ENCODE measurements around the gene MECP2.

- TF ChIP-seq ZNF8 (CRISPR knock-in tag; IDR thresholded peaks at IDR 0.05) (no peak), TCF4 (CRISPR knock-in tag; IDR thresholded peaks at IDR 0.05; ENCODE audit: borderline replicate concordance) (no peak), PATZ1 (CRISPR knock-in tag; IDR thresholded peaks at IDR 0.05; ENCODE audit: borderline replicate concordance) (no peak), ZNF565 (CRISPR knock-in tag; conservative IDR thresholded peaks at IDR 0.05; ENCODE audit: low read depth) (no peak), RARB (CRISPR knock-in tag; IDR thresholded peaks at IDR 0.05) (no peak), GLIS3 (CRISPR knock-in tag; IDR thresholded peaks at IDR 0.05) (no peak)
Observed at GRCh38 chrX:154091678-154092077, 5.8 kb downstream of the MECP2 start.

Measured in SK-N-SH treated with all-trans-retinoic acid at 6 μM for 48 hours (cell line).